Activated B cell treated with CpG ODN at 0.5 μM for 24 hours (primary cell): ENCODE measurements around the gene PHLPP1. TPM values are rescaled to one million over a fixed set of nuclear protein-coding genes. Genes with fewer than 3 reads are reported as not detected.
"Not testable (repeated sequence)": the region's sequence is repeated elsewhere in the genome, so short reads cannot be mapped to it uniquely, and the experiment has no call there.

ENCODE experiments used
- ATAC-seq: fragments of 200-7000 bp; cut with Tn5 transposase; one replicate; pipeline ENCODE4 v1.10.0; 2021; ENCODE audit warnings: low read depth, mild to moderate bottlenecking, moderate library complexity
- CTCF ChIA-PET: fragments of 350-600 bp; sonication (Branson Sonifier 250); formaldehyde crosslinking; loops from one replicate; lab custom pipeline; 2021; ENCODE audit warnings: antibody characterized with exemption; lab: Charles Lee
- POLR2A ChIA-PET: fragments of 350-600 bp; sonication (Branson Sonifier 250); formaldehyde crosslinking; loops from one replicate; lab custom pipeline; 2021; ENCODE audit warnings: antibody characterized with exemption; lab: Charles Lee
- DNase-seq: peaks from one replicate; pipeline ENCODE4 v3.0.0; 2022
- H3K27ac Mint-ChIP-seq: one replicate; pipeline ENCODE4 v1.8.0; 2020; ENCODE audit warnings: mixed read lengths
- H3K27me3 Mint-ChIP-seq: one replicate; pipeline ENCODE4 v1.8.0; 2021; ENCODE audit warnings: mixed read lengths
- H3K36me3 Mint-ChIP-seq: one replicate; pipeline ENCODE4 v1.8.0; 2021; ENCODE audit warnings: low read depth, mixed read lengths
- H3K4me1 Mint-ChIP-seq: one replicate; pipeline ENCODE4 v1.8.0; 2021; ENCODE audit warnings: mixed read lengths
- H3K4me3 Mint-ChIP-seq: one replicate; pipeline ENCODE4 v1.8.0; 2020; ENCODE audit warnings: mild to moderate bottlenecking, mixed read lengths
- H3K9me3 Mint-ChIP-seq: one replicate; pipeline ENCODE4 v1.8.0; 2020; ENCODE audit warnings: mixed read lengths
- intact Hi-C: fragments of 100-400 bp; cut with micrococcal nuclease; formaldehyde crosslinking; loops from one replicate; pipeline ENCODE4 v1.15.1; 2024
- total RNA-seq: library from RNA; stranded (reverse); gene quantifications from 2 replicates; pipeline ENCODE4 v1.2.3, GENCODE V29; 2022
- TF ChIP-seq, protein P1 (sequence below): fragments of 200-600 bp; IDR thresholded peaks from one replicate; pipeline ENCODE4 v1.8.0; 2022; ENCODE audit warnings: antibody characterized with exemption, mild to moderate bottlenecking

The PHLPP1 gene
- total RNA-seq, 1 donor from 2014 or later = 16.1 TPM

DNA sequence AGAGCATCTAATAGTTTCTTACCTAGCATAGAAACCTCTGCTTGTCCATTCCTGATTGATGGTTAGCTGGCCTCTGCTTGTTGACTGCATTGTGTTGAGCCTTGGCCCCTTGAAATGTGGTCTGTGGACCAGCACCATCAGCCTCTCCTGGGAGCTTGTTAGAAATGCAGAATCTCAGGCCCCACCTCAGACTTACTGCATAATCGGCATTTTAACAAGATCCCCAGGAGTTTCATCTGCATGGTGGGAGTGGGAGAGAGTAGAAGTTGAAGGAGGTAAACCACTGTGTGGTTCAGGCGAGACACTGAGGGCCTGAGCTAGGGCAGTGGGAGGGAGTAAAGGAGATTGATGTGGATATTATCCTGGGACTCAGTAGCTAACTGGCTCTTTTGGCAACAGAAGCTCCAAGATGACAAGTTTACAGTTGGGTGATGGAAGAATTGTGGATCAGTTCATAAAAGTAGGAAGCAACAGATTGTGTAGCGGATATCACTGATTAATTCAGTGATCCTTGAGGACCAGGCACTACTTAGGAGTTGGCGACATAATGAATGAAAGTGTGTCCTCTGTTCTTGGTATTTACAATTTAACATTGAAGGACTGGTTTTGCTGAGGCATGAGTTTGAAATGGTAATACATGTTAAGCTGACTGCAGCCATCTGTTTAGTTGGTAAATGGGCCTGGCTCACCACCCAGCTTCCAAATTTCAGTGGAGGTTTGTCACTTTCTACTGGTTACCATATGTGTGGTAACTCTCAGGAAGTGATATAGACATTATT lies 20.9 kb downstream of the PHLPP1 start:
- Mint-ChIP-seq H3K27me3 (no peaks in the 10 kb centered on the region), H3K36me3 (no peaks in the 10 kb centered on the region), H3K4me3 (no peak overlapping the region), H3K27ac (no peak overlapping the region), H3K9me3 (peaks cover 4% of the 10 kb centered on the region), H3K4me1 (peaks cover 23% of the 10 kb centered on the region)
- POLR2A ChIA-PET = no interaction called here
- no peak for ATAC-seq
- DNase-seq = no peak
- intact Hi-C loops = loop anchor here (1.0 kb wide), 1 partner anchor 8 kb away; no protein-coding TSS in a partner anchor
- TF ChIP-seq, protein P1, sequence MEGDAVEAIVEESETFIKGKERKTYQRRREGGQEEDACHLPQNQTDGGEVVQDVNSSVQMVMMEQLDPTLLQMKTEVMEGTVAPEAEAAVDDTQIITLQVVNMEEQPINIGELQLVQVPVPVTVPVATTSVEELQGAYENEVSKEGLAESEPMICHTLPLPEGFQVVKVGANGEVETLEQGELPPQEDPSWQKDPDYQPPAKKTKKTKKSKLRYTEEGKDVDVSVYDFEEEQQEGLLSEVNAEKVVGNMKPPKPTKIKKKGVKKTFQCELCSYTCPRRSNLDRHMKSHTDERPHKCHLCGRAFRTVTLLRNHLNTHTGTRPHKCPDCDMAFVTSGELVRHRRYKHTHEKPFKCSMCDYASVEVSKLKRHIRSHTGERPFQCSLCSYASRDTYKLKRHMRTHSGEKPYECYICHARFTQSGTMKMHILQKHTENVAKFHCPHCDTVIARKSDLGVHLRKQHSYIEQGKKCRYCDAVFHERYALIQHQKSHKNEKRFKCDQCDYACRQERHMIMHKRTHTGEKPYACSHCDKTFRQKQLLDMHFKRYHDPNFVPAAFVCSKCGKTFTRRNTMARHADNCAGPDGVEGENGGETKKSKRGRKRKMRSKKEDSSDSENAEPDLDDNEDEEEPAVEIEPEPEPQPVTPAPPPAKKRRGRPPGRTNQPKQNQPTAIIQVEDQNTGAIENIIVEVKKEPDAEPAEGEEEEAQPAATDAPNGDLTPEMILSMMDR = no peak
- CTCF ChIA-PET = no interaction called here

DNA sequence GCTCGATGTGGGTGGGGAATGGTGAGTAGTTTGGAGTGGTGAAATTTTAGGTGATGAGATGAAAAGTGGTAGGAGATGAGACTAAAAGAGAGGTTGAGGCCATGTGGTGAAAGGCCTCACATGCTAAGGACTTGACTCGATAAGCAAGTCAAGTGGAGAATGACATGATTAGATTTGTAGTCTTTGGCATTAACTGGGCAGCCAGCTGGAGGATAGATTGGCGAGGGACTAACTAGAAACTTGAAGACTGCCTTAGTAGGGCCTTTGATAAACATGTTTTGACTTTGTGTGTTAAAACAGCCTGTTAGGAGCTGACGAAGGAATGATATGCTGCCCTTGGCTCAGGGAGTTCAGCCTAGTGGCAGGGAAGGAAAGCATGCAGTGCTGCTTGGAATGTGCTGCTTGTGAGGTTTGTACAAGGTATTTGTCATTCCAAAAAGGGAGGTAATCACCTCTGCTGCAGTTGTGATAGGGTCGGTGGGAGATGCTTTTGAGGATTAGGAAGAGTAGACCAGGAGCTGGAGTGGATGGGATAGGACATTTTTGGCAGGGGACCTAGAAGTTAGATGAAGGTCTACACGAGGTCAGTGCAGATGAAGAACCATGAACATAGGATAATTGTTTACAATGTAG lies 22.0 kb downstream of the PHLPP1 start:
- Mint-ChIP-seq H3K9me3 (peaks cover 3% of the 10 kb centered on the region), H3K36me3 (no peaks in the 10 kb centered on the region), H3K27ac (no peak overlapping the region), H3K4me1 (peaks cover 21% of the 10 kb centered on the region), H3K4me3 (no peak overlapping the region), H3K27me3 (no peaks in the 10 kb centered on the region)
- POLR2A ChIA-PET = no interaction called here
- CTCF ChIA-PET = no interaction called here
- DNase-seq = no peak
- ATAC-seq = no peak
- TF ChIP-seq, protein P1 = no peak
- intact Hi-C loops = no loop called here

DNA sequence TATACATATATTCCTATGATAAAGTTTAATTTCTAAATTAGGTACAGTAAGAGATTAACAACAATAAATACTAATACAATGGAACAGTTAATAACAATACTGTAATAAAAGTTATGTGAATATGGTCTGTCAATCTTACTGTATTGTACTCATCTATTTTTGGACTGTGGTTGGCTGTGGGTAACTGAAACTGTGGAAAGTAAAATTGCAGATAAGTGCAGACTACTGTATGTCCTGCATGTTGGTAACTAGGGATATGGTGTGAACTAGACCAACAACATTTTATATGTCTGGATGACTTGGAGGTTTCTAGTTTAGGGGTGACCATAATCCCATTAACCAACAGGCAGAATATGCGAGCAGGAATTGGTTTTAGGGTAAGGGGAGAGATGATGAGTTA lies 23.3 kb downstream of the PHLPP1 start:
- Mint-ChIP-seq H3K4me3 (no peak overlapping the region), H3K27ac (no peak overlapping the region), H3K9me3 (no peaks in the 10 kb centered on the region), H3K27me3 (no peaks in the 10 kb centered on the region), H3K36me3 (no peaks in the 10 kb centered on the region), H3K4me1 (peaks cover 22% of the 10 kb centered on the region)
- ATAC-seq = no peak
- TF ChIP-seq, protein P1 = no peak
- POLR2A ChIA-PET = no interaction called here
- CTCF ChIA-PET = no interaction called here
- intact Hi-C loops = no loop called here
- DNase-seq = no peak

DNA sequence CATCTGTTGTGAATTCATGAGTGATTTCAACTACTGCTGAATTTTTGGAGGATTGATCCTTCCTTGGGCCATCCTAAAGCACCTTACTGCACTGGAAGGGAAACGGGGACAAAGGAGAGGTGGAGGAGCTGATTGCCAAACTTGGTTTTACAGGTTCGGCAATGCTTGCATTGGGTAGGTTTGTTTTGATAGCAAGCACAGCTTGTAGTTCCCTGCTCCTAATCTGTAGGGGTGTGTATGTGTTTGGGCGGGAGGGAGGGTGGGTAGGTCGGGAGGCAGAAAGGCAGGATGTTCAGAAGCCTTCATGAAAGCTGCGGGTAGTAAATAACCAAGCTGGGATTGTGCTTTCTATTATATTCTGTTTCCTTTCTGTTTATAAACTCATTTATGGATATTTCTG lies 24.6 kb downstream of the PHLPP1 start:
- no peak overlapping the region for H3K27ac Mint-ChIP-seq
- ATAC-seq (no peak), DNase-seq (no peak)
- H3K27me3 Mint-ChIP-seq = no peaks in the 10 kb centered on the region
- H3K4me1 Mint-ChIP-seq = peaks cover 35% of the 10 kb centered on the region
- no peaks in the 10 kb centered on the region for H3K36me3 Mint-ChIP-seq
- CTCF ChIA-PET = no interaction called here
- H3K4me3 Mint-ChIP-seq = no peak overlapping the region
- POLR2A ChIA-PET = no interaction called here
- intact Hi-C loops = no loop called here
- H3K9me3 Mint-ChIP-seq = no peaks in the 10 kb centered on the region
- TF ChIP-seq, protein P1 = no peak

DNA sequence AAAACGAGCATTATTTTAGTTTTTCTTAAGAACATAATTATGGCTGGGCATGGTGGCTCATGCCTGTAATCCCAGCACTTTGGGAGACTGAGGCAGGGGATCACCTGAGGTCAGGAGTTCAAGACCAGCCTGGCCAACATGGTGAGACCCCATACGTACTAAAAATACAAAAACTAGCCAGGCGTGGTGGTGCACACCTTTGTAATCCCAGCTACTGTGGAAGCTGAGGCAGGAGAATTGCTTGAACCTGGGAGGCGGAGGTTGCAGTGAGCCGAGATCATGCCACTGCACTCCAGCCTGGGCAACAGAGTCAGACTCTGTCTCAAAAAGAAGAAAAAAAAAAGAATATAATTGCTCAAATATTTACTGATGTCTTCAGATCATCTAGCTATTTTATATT lies 25.3 kb downstream of the PHLPP1 start:
- H3K4me3 Mint-ChIP-seq, CTCF ChIA-PET, POLR2A ChIA-PET, H3K27me3 Mint-ChIP-seq, ATAC-seq, intact Hi-C loops, DNase-seq, H3K36me3 Mint-ChIP-seq, H3K27ac Mint-ChIP-seq, H3K9me3 Mint-ChIP-seq: not testable (repeated sequence)
- H3K4me1 Mint-ChIP-seq = peaks cover 41% of the 10 kb centered on the region
